ENCODE measurements around the gene COX7A1.

DNA sequence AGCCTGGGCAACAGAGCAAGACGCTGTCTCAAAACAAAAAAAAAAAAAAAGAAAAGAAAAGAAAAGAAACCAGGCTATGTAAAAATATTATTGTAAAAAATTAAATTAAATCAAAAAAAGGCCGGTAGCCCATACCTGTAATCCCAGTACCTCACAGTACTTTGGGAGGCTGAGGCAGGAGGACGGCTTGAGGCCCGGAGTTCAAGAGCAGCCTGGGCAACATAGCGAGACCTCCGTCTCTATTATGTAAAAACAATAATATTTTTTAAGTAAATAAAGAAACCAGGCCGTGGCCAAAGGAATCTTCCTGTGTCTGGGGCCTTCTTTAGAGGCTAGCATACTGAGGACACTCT, 13.2 kb downstream of the COX7A1 start:
- TF ChIP-seq EZH2 (IDR thresholded peaks at IDR 0.05; ENCODE audit: borderline replicate concordance, low read depth, low read length, poor library complexity, severe bottlenecking) (no peak), CTCF (conservative IDR thresholded peaks at IDR 0.05; ENCODE audit: low read depth, low read length) (no peak)
